ENCODE measurements around the gene THSD7A.
"Not testable (repeated sequence)": the region's sequence is repeated elsewhere in the genome, so short reads cannot be mapped to it uniquely, and the experiment has no call there.

Gene THSD7A

GRCh38 chr7:11486271-11486670, 345.7 kb downstream of the THSD7A start:
- DNase-seq = no peak

- DNase-seq = no peak
Measured at GRCh38 chr7:11485636-11486035, 346.4 kb downstream of the THSD7A start.

- DNase-seq = no peak
Measured at GRCh38 chr7:11480143-11480542, 351.9 kb downstream of the THSD7A start.

- no peak for DNase-seq
Measured at GRCh38 chr7:11478882-11479281, 353.1 kb downstream of the THSD7A start.

GRCh38 chr7:11478426-11478825, 353.6 kb downstream of the THSD7A start:
- no peak for DNase-seq

- no peak for DNase-seq
Measured at GRCh38 chr7:11474902-11475585, 357.0 kb downstream of the THSD7A start.

- no peak for DNase-seq
Measured at GRCh38 chr7:11473807-11474424, 358.1 kb downstream of the THSD7A start.

GRCh38 chr7:11473220-11473619, 358.8 kb downstream of the THSD7A start:
- DNase-seq = no peak

GRCh38 chr7:11472646-11473045, 359.4 kb downstream of the THSD7A start:
- DNase-seq = no peak

GRCh38 chr7:11471255-11471654, 360.7 kb downstream of the THSD7A start:
- DNase-seq = no peak

GRCh38 chr7:11469028-11469745, 362.8 kb downstream of the THSD7A start:
- no peak for DNase-seq

GRCh38 chr7:11466517-11467105, 365.4 kb downstream of the THSD7A start:
- DNase-seq = no peak

- DNase-seq = no peak
Measured at GRCh38 chr7:11464624-11465023, 367.4 kb downstream of the THSD7A start.

GRCh38 chr7:11461946-11462345, 370.1 kb downstream of the THSD7A start:
- DNase-seq = no peak

GRCh38 chr7:11458736-11459483, 373.1 kb downstream of the THSD7A start:
- DNase-seq = no peak

- no peak for DNase-seq
Measured at GRCh38 chr7:11457419-11457818, 374.6 kb downstream of the THSD7A start.

GRCh38 chr7:11456574-11456973, 375.4 kb downstream of the THSD7A start:
- no peak for DNase-seq

GRCh38 chr7:11452476-11452875, 379.5 kb downstream of the THSD7A start:
- no peak for DNase-seq

- DNase-seq = no peak
Measured at GRCh38 chr7:11450281-11450680, 381.7 kb downstream of the THSD7A start.

- no peak for DNase-seq
Measured at GRCh38 chr7:11449316-11449715, 382.7 kb downstream of the THSD7A start.

GRCh38 chr7:11448323-11448722, 383.7 kb downstream of the THSD7A start:
- DNase-seq = no peak

- no peak for DNase-seq
Measured at GRCh38 chr7:11447106-11447505, 384.9 kb downstream of the THSD7A start.

GRCh38 chr7:11443934-11444333, 388.1 kb downstream of the THSD7A start:
- DNase-seq = not testable (repeated sequence)

All from NCI-H187 (cell line).